KMS-11 (cell line): ENCODE data around the gene TSPAN9.
A peak's percentile ranks its signal among the peaks of the same experiment; 100 is the strongest.

Source experiments
- H2AFZ ChIP-seq: fragments of 200-600 bp; sonication (generic); 2 replicates; pipeline ENCODE4 v1.6.1; 2016; ENCODE audit warnings: antibody characterized with exemption, mixed run types, low read depth
- H3K27ac ChIP-seq: fragments of 200-600 bp; sonication (generic); 2 replicates; pipeline ENCODE4 v1.6.1; 2016; ENCODE audit warnings: mild to moderate bottlenecking, mixed run types
- H3K27me3 ChIP-seq: fragments of 200-600 bp; sonication (generic); 2 replicates; pipeline ENCODE4 v1.6.1; 2017; ENCODE audit warnings: mild to moderate bottlenecking, low read depth, mixed run types, moderate library complexity; ENCODE audit not compliant: insufficient read depth
- H3K36me3 ChIP-seq: fragments of 200-600 bp; sonication (generic); 2 replicates; pipeline ENCODE4 v1.6.1; 2017; ENCODE audit warnings: mild to moderate bottlenecking, mixed run types; ENCODE audit not compliant: insufficient read depth
- H3K4me1 ChIP-seq: fragments of 200-600 bp; sonication (generic); 2 replicates; pipeline ENCODE4 v1.6.1; 2016; ENCODE audit warnings: mild to moderate bottlenecking, low read depth, mixed run types; ENCODE audit not compliant: poor library complexity, severe bottlenecking
- H3K4me2 ChIP-seq: fragments of 200-600 bp; sonication (generic); 2 replicates; pipeline ENCODE4 v1.7.0; 2016; ENCODE audit warnings: mild to moderate bottlenecking, mixed run types
- H3K4me3 ChIP-seq: fragments of 200-600 bp; sonication (generic); IDR thresholded peaks from 2 replicates; pipeline ENCODE4 v1.6.1; 2017; ENCODE audit warnings: low read depth, low read length, mixed read lengths; ENCODE audit not compliant: insufficient read depth
- H3K79me2 ChIP-seq: fragments of 200-600 bp; sonication (generic); 2 replicates; pipeline ENCODE4 v1.6.1; 2016; ENCODE audit warnings: low read depth, mixed run types; ENCODE audit not compliant: insufficient read depth
- H3K9ac ChIP-seq: fragments of 200-600 bp; sonication (generic); 2 replicates; pipeline ENCODE4 v1.6.1; 2016; ENCODE audit warnings: mild to moderate bottlenecking, mixed run types
- H4K20me1 ChIP-seq: fragments of 200-600 bp; sonication (generic); 2 replicates; pipeline ENCODE4 v1.6.1; 2016; ENCODE audit warnings: mild to moderate bottlenecking, mixed run types; ENCODE audit not compliant: insufficient read depth
- CTCF ChIP-seq: fragments of 200-600 bp; sonication (generic); conservative IDR thresholded peaks from 2 replicates; pipeline ENCODE4 v1.6.1; 2017; ENCODE audit warnings: low read depth, mild to moderate bottlenecking, antibody characterized with exemption, low read length, moderate library complexity, mixed read lengths

Gene TSPAN9

DNA sequence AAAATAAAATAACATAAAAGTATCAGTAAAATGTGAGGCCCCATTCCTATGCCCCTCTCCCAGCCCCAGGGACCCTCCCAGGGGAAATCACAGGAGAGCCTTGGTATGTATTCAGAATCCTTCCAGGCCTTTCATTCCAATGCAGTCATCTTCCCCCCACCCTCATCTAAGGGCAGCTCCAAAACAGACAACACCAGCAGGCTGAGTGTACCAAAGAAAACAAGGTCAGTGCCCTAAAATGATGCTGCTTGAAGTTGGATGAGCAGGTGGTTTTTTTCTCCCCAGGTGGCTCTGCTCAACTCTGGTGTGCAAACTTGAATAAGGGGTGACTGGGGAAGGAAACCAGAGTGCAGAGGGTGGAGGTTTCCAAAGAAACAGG is 56.2 kb downstream of the TSPAN9 start:
- no peak overlapping the region for H3K4me2 ChIP-seq
- no peaks in the 10 kb centered on the region for H3K79me2 ChIP-seq
- no peak overlapping the region for H3K9ac ChIP-seq

GRCh38 chr12:3134126-3134525 is 56.9 kb downstream of the TSPAN9 start:
- no peak for TF ChIP-seq CTCF
- Histone ChIP-seq H3K79me2 (no peaks in the 10 kb centered on the region), H3K27ac (no peak overlapping the region), H3K27me3 (no peaks in the 10 kb centered on the region), H3K4me2 (no peak overlapping the region), H2AFZ (no peak overlapping the region), H3K9ac (no peak overlapping the region), H4K20me1 (no peaks in the 10 kb centered on the region), H3K4me3 (no peak overlapping the region), H3K4me1 (peaks cover 5% of the 10 kb centered on the region), H3K36me3 (no peaks in the 10 kb centered on the region)

More for the DNA sequence above, 56.2 kb downstream of the TSPAN9 start:
- H3K4me1 ChIP-seq: peaks cover 6% of the 10 kb centered on the region
- no peak overlapping the region for H3K4me3 ChIP-seq
- no peak overlapping the region for H2AFZ ChIP-seq
- no peaks in the 10 kb centered on the region for H4K20me1 ChIP-seq
- no peak overlapping the region for H3K27ac ChIP-seq
- H3K27me3 ChIP-seq: no peaks in the 10 kb centered on the region
- TF ChIP-seq CTCF: no peak
- H3K36me3 ChIP-seq: no peaks in the 10 kb centered on the region

GRCh38 chr12:3134526-3135135 is 57.5 kb downstream of the TSPAN9 start:
- no peaks in the 10 kb centered on the region for H3K4me1 ChIP-seq
- H3K27ac ChIP-seq: no peak overlapping the region
- no peak overlapping the region for H2AFZ ChIP-seq
- no peak overlapping the region for H3K4me3 ChIP-seq
- H3K9ac ChIP-seq: no peak overlapping the region
- H3K4me2 ChIP-seq: no peak overlapping the region
- no peaks in the 10 kb centered on the region for H3K27me3 ChIP-seq
- no peaks in the 10 kb centered on the region for H3K79me2 ChIP-seq
- no peaks in the 10 kb centered on the region for H3K36me3 ChIP-seq
- TF ChIP-seq CTCF: no peak
- H4K20me1 ChIP-seq: no peaks in the 10 kb centered on the region

GRCh38 chr12:3135522-3136461 is 58.6 kb downstream of the TSPAN9 start:
- H3K4me1 ChIP-seq: no peaks in the 10 kb centered on the region
- H3K79me2 ChIP-seq: no peaks in the 10 kb centered on the region
- no peak overlapping the region for H3K9ac ChIP-seq
- H3K36me3 ChIP-seq: no peaks in the 10 kb centered on the region
- H3K4me3 ChIP-seq: no peak overlapping the region
- peak; percentile 84 for TF ChIP-seq CTCF
- H3K4me2 ChIP-seq: no peak overlapping the region
- H2AFZ ChIP-seq: no peak overlapping the region
- H3K27ac ChIP-seq: no peak overlapping the region
- H3K27me3 ChIP-seq: no peaks in the 10 kb centered on the region
- no peaks in the 10 kb centered on the region for H4K20me1 ChIP-seq
